Measurements from ENCODE around the gene BEGAIN. TPM values are rescaled to one million over a fixed set of nuclear protein-coding genes. Genes with fewer than 3 reads are reported as not detected.

Gene BEGAIN
- total and polyA plus RNA-seq, 2 donors (not counting 3 experiments of a cell fraction or from before 2014, with no cell fraction given), result 0.49 TPM; not detected in 1

DNA sequence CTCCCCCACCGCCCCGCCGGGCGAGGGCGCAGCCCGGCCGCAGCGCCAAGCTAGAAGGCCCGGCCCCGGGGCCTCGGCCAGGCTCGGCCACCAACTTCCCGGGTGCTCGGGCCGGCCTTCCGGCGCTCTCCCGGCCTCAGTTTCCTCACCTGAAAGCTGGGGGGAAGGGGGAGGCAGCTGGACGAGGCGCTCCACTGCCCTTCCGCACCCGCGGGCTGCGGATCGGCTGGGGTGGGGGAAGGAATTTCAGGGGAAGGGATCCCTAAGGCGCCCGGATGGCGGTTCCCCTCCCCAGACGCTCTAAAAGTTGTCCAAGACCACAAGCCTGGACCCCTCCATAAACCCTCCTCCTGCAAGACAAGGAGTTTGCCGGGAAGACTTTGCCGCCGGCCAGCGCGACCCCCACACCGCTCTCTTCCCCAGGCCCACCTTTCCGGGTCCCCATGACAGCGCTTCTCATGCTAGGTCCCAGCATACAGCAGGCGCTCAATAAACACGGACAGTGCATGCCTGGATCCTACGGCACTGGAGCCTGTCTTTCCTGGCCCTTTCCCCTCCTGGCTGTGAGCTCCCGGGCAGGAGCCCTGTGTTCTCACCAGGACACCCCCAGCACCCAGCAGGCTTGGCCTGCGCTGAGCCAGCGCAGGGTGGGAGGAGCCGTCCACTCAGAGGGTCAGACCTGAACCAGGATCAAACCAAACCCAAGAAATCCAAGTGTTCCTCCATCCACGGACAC lies 18.1 kb downstream of the BEGAIN start:
- no peak overlapping the region for H2AFZ ChIP-seq (ENCODE audit: low read depth, low read length)
- H3K36me3 ChIP-seq (ENCODE audit: control insufficient read depth in 2 of 2, extremely low read depth in 1 of 2, insufficient read depth in 2 of 2, low read length in 2 of 2), result no peaks in the 10 kb centered on the region
- FAIRE-seq, result no peak
- H3K9ac ChIP-seq (replicated peaks; ENCODE audit: extremely low read depth, insufficient read depth, low read length), result no peak overlapping the region
- H3K79me2 ChIP-seq (ENCODE audit: control insufficient read depth, insufficient read depth, low read length), result no peaks in the 10 kb centered on the region
- H4K20me1 ChIP-seq (replicated peaks; ENCODE audit: control insufficient read depth, extremely low read depth, insufficient read depth, low read length), result no peaks in the 10 kb centered on the region
- ChIA-PET CTCF (interaction anchor here (1.0 to 1.2 kb wide), 4 partner anchors 32 to 184 kb away, joined by 3 to 4 read pairs (median 4); no protein-coding TSS in a partner anchor), POLR2A (no interaction called here)
- H3K27ac ChIP-seq (ENCODE audit: insufficient read depth, low read depth, low read length), result no peak overlapping the region
- TF ChIP-seq EZH2 (IDR thresholded peaks at IDR 0.05; ENCODE audit: borderline replicate concordance, low read depth, low read length, severe bottlenecking) (peak; percentile 47), POLR2AphosphoS5 (IDR thresholded peaks at IDR 0.05; ENCODE audit: insufficient read depth, low read depth, low read length) (no peak), MYC (IDR thresholded peaks at IDR 0.05; ENCODE audit: low read depth, low read length) (no peak), FOS (IDR thresholded peaks at IDR 0.05; ENCODE audit: borderline replicate concordance, insufficient read depth, low read length) (no peak), GATA2 (IDR thresholded peaks at IDR 0.05; ENCODE audit: insufficient read depth, insufficient read length, low read depth, low read length) (no peak)
- TF ChIP-seq, protein P1, sequence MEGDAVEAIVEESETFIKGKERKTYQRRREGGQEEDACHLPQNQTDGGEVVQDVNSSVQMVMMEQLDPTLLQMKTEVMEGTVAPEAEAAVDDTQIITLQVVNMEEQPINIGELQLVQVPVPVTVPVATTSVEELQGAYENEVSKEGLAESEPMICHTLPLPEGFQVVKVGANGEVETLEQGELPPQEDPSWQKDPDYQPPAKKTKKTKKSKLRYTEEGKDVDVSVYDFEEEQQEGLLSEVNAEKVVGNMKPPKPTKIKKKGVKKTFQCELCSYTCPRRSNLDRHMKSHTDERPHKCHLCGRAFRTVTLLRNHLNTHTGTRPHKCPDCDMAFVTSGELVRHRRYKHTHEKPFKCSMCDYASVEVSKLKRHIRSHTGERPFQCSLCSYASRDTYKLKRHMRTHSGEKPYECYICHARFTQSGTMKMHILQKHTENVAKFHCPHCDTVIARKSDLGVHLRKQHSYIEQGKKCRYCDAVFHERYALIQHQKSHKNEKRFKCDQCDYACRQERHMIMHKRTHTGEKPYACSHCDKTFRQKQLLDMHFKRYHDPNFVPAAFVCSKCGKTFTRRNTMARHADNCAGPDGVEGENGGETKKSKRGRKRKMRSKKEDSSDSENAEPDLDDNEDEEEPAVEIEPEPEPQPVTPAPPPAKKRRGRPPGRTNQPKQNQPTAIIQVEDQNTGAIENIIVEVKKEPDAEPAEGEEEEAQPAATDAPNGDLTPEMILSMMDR (IDR thresholded peaks at IDR 0.05; ENCODE audit: extremely low read depth in 1 of 2, insufficient read depth in 1 of 2, low read depth in 1 of 2, low read length in 2 of 2), result no peak
- TF ChIP-seq, protein P2, sequence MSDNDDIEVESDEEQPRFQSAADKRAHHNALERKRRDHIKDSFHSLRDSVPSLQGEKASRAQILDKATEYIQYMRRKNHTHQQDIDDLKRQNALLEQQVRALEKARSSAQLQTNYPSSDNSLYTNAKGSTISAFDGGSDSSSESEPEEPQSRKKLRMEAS (IDR thresholded peaks at IDR 0.05; ENCODE audit: insufficient read depth, insufficient read length), result no peak
- H3K27me3 ChIP-seq (ENCODE audit: control insufficient read depth in 2 of 2, insufficient read depth in 2 of 2, low read length in 2 of 2), result peaks cover 28 to 32% of the 10 kb centered on the region in 2 experiments
- peaks cover 2% of the 10 kb centered on the region for H3K4me1 ChIP-seq (ENCODE audit: control insufficient read depth, extremely low read depth, insufficient read depth, low read length)
- intact Hi-C loops (cut with micrococcal nuclease), result no loop called here
- no peaks in the 10 kb centered on the region for H3K9me1 ChIP-seq (replicated peaks; ENCODE audit: control insufficient read depth, extremely low read depth, insufficient read depth, low read length)
- BruUV-seq (replicated peaks), result no TSS peak
- H3K9me3 ChIP-seq (replicated peaks; ENCODE audit: control insufficient read depth, insufficient read depth, low read length), result no peaks in the 10 kb centered on the region
- dilution Hi-C loops (cut with MboI; ENCODE audit: extremely low pct_ligation_motif_present, low sequenced_read_pairs), result no loop called here
- H3K4me3 ChIP-seq (replicated peaks in 1 of 3; ENCODE audit: insufficient read depth in 1 of 3, low read depth in 1 of 3, low read length in 3 of 3), result no peak overlapping the region
- no peak overlapping the region for H3K4me2 ChIP-seq (ENCODE audit: insufficient read depth, low read length)
- DNase-seq (ENCODE audit: low read depth, low spot score), result no peak
